ENCODE measurements around the gene C1orf105. TPM values are rescaled to one million over a fixed set of nuclear protein-coding genes. Genes with fewer than 3 reads are reported as not detected.

C1orf105 gene
- total and polyA plus RNA-seq, 2 of the 8 experiments (the other 6 are each of a cell fraction or from before 2014, with no cell fraction given), result not detected

DNA sequence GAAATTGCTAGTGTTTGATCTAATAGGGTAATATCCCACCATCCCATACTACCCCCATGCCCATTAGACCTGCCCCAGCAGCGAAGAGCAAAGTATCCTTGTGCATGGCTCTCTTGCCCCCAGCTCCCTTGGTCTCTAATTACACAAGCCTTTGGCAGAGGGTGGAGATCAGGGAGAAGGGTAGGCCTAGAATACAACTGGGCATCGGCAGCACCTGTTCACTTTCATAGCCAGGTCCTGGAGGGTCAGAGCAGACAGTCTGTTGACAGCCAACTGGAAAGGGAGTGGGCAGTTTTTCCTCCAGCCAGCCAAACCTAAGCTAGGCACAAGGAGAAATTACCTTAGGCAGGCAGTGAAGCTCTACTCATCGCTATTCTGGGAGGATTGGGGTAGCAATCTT, 26.1 kb downstream of the C1orf105 start:
- H2BK120ac ChIP-seq (replicated peaks; ENCODE audit: low read depth, low read length), result no peak overlapping the region
- no peak overlapping the region for H2BK12ac ChIP-seq (ENCODE audit: low read depth, low read length)
- no peak overlapping the region for H4K5ac ChIP-seq (ENCODE audit: insufficient read length, low read depth, low read length)
- no peak overlapping the region for H2AFZ ChIP-seq (ENCODE audit: low read length)
- H4K91ac ChIP-seq (replicated peaks; ENCODE audit: insufficient read length, low read length), result no peak overlapping the region
- H3K27me3 ChIP-seq (replicated peaks in 1 of 4; ENCODE audit: control insufficient read depth in 3 of 4, extremely low read depth in 1 of 4, insufficient read depth in 3 of 4, low read length in 3 of 4), result peaks cover 0 to 2% (median 0%) of the 10 kb centered on the region in 4 experiments; a peak in 1 of 7 replicates
- peaks cover 0 to 11% of the 10 kb centered on the region in 2 experiments; a peak in 2 of 4 replicates for H3K79me2 ChIP-seq (ENCODE audit: control insufficient read depth in 1 of 2, insufficient read depth in 2 of 2, low read length in 2 of 2)
- H3K4me3 ChIP-seq (ENCODE audit: extremely low read depth in 1 of 4, insufficient read depth in 2 of 4, low read depth in 3 of 4, low read length in 4 of 4), result no peak overlapping the region
- no peak overlapping the region for H2AK5ac ChIP-seq (ENCODE audit: low read depth, low read length)
- no peak overlapping the region for H3K27ac ChIP-seq (ENCODE audit: low read depth, low read length)
- H3K18ac ChIP-seq (ENCODE audit: extremely low read depth, low read length), result no peak overlapping the region
- WGBS, 2 experiments (ENCODE audit: extremely low coverage in 1 of 2, insufficient coverage in 1 of 2, insufficient read length in 1 of 2, insufficient replicate concordance in 2 of 2, low coverage in 1 of 2, low lambda C conversion rate in 2 of 2, missing lambda C conversion rate in 1 of 2), result 88% methylated on average over 3 of the region's 3 CpGs; no CpG with 5 or more reads in 1 of the 2 experiments
- no peaks in the 10 kb centered on the region for H3K9me3 ChIP-seq (ENCODE audit: insufficient read depth in 2 of 2, low read depth in 1 of 2, low read length in 1 of 2)
- DNase-seq (ENCODE audit: low read depth in 1 of 2, low spot score in 2 of 2), result no peak
- no peak overlapping the region for H3K4ac ChIP-seq (replicated peaks; ENCODE audit: insufficient read length, low read depth, low read length)
- H4K20me1 ChIP-seq (replicated peaks in 1 of 2; ENCODE audit: control insufficient read depth in 1 of 2, insufficient read depth in 2 of 2, low read length in 2 of 2), result peaks cover 0 to 2% of the 10 kb centered on the region in 2 experiments
- H2BK20ac ChIP-seq (ENCODE audit: low read length), result no peak overlapping the region
- H3K79me1 ChIP-seq (ENCODE audit: low read depth, low read length), result no peaks in the 10 kb centered on the region
- no peak overlapping the region for H4K8ac ChIP-seq (ENCODE audit: extremely low read depth, insufficient read depth, low read length)
- no peak overlapping the region for H3K9ac ChIP-seq (replicated peaks in 1 of 4; ENCODE audit: extremely low read depth in 1 of 4, low read depth in 3 of 4, low read length in 3 of 4)
- TF ChIP-seq PHF8 (conservative IDR thresholded peaks at IDR 0.05; ENCODE audit: low read depth, low read length) (no peak), SP2 (IDR thresholded peaks at IDR 0.05; ENCODE audit: low read length) (no peak), TAF7 (optimal IDR thresholded peaks at IDR 0.05; ENCODE audit: borderline replicate concordance, low read depth, low read length) (no peak), CBX5 (IDR thresholded peaks at IDR 0.05; ENCODE audit: low read depth, low read length) (no peak), POLR2AphosphoS5 (IDR thresholded peaks at IDR 0.05; ENCODE audit: low read depth, low read length) (no peak), CBX8 (IDR thresholded peaks at IDR 0.05; ENCODE audit: borderline replicate concordance, low read depth, low read length) (no peak), CHD1 (IDR thresholded peaks at IDR 0.05; ENCODE audit: low read depth, low read length) (no peak), BCL11A (IDR thresholded peaks at IDR 0.05; ENCODE audit: low read depth in 2 of 2, low read length in 2 of 2) (no peak), SRF (IDR thresholded peaks at IDR 0.05; ENCODE audit: low read depth, low read length) (no peak), POLR2A (IDR thresholded peaks at IDR 0.05; ENCODE audit: control extremely low read depth in 1 of 2, low read depth in 2 of 2, low read length in 2 of 2) (no peak), CHD2 (IDR thresholded peaks at IDR 0.05; ENCODE audit: low read length) (no peak), HDAC6 (IDR thresholded peaks at IDR 0.05; ENCODE audit: low read depth, low read length) (no peak)
- TF ChIP-seq, protein P1, sequence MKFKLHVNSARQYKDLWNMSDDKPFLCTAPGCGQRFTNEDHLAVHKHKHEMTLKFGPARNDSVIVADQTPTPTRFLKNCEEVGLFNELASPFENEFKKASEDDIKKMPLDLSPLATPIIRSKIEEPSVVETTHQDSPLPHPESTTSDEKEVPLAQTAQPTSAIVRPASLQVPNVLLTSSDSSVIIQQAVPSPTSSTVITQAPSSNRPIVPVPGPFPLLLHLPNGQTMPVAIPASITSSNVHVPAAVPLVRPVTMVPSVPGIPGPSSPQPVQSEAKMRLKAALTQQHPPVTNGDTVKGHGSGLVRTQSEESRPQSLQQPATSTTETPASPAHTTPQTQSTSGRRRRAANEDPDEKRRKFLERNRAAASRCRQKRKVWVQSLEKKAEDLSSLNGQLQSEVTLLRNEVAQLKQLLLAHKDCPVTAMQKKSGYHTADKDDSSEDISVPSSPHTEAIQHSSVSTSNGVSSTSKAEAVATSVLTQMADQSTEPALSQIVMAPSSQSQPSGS (IDR thresholded peaks at IDR 0.05; ENCODE audit: low read length), result no peak
- H3K4me1 ChIP-seq (replicated peaks in 1 of 4; ENCODE audit: control insufficient read depth in 3 of 4, insufficient read depth in 4 of 4, low read length in 3 of 4), result no peaks in the 10 kb centered on the region
- H3K23ac ChIP-seq (ENCODE audit: insufficient read length), result no peak overlapping the region
- no peak overlapping the region for H2BK5ac ChIP-seq (ENCODE audit: low read depth, low read length)
- H3K14ac ChIP-seq (ENCODE audit: insufficient read length), result no peak overlapping the region
- H2BK15ac ChIP-seq (ENCODE audit: low read length), result no peak overlapping the region
- no peak overlapping the region for H3K4me2 ChIP-seq (ENCODE audit: insufficient read depth in 1 of 2, low read depth in 2 of 2, low read length in 2 of 2)
- H3K56ac ChIP-seq (replicated peaks; ENCODE audit: insufficient read length, low read depth, low read length), result no peak overlapping the region
- ChIA-PET POLR2A (ENCODE audit: partially characterized antibody) (interaction anchor here (0.6 kb wide), 1 partner anchor 276 kb away, joined by 3 read pairs; no protein-coding TSS in a partner anchor), CTCF (ENCODE audit: partially characterized antibody) (interaction anchor here (0.8 to 1.4 kb wide), 4 partner anchors 12 to 281 kb away, joined by 3 to 5 read pairs (median 4); no protein-coding TSS in a partner anchor)
- no peaks in the 10 kb centered on the region for H3K23me2 ChIP-seq (ENCODE audit: low read depth, low read length)
- no peak for FAIRE-seq
- H3K36me3 ChIP-seq (ENCODE audit: control insufficient read depth in 2 of 4, insufficient read depth in 4 of 4, low read length in 3 of 4), result peaks cover 0 to 8% (median 3%) of the 10 kb centered on the region in 4 experiments; a peak in 4 of 8 replicates
